Left ventricle myocardium superior (tissue), 1 donor: ENCODE results near the gene ZNF385B. TPM values are rescaled to one million over a fixed set of nuclear protein-coding genes. Genes with fewer than 3 reads are reported as not detected.

Source experiments
- ATAC-seq: fragments of 200-7000 bp; cut with Tn5 transposase; one replicate; pipeline ENCODE4 v1.9.1; 2020; ENCODE audit warnings: mild to moderate bottlenecking, moderate library complexity
- DNase-seq: peaks from one replicate; pipeline ENCODE4 v3.0.0-alpha.2; 2020
- intact Hi-C: fragments of 100-400 bp; cut with micrococcal nuclease; formaldehyde crosslinking; loops from one replicate; pipeline ENCODE4 v1.11.0; 2022
- microRNA-seq: library from miRNA; unstranded; fragments of <30 nt; microRNA quantifications from one replicate; pipeline ENCODE4 v1.2.0, GENCODE V29; 2020; ENCODE audit warnings: borderline number of aligned reads
- total RNA-seq: library from RNA; stranded (reverse); fragmentation: NEBNext Ultra II Directional; extraction: Animal tissue kit (Norgen Biotek cat#: 25700); gene quantifications from one replicate; pipeline ENCODE4 v1.2.1, GENCODE V29; 2021
- donor health status: DM: no; HTN: yes; CAD: no; lungs with severe emphysema.

The ZNF385B gene
- total RNA-seq, 1 donor from 2014 or later = 4.1 TPM

- DNase-seq = no peak
- intact Hi-C loops = no loop called here
- ATAC-seq = no peak
These were observed 457.8 kb downstream of the ZNF385B start for GRCh38 chr2:179403624-179404023.

DNA sequence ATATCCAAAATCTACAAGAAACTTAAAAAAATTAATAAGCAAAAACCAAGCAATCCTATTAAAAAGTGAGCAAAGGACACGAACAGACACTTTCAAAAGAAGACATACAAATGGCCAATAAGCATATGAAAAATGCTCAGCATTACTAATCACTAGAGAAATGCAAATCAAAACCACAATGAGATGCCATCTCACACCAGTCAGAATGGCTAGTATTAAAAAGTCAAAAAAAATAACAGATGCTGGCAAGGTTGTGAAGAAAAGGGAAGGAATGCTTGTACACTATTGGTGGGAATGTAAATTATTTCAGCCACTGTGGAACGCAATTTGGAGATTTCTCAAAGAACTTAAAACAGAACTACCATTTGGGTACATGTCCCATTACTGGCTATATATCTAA, 467.9 kb downstream of the ZNF385B start:
- intact Hi-C loops = no loop called here
- no peak for ATAC-seq
- no peak for DNase-seq

Small RNA genes lying within 50 kb of the gene (microRNA-seq; reads per million reads assigned to microRNA genes)
- not detected for gene MIR1258

Other genes starting within 250 kb of the ZNF385B start
- 13.4 TPM for gene CWC22, start 145.7 kb upstream of the ZNF385B start, total RNA-seq